Mesothelial cell of epicardium (in vitro differentiated cells): ENCODE data around the gene KLHL25. TPM values are rescaled to one million over a fixed set of nuclear protein-coding genes. Genes with fewer than 3 reads are reported as not detected.

ENCODE experiments used
- DNase-seq, 2 experiments: peaks; one replicate each; pipeline ENCODE4 v3.0.0; 2021; ENCODE audit warnings: low spot score in 2 of 2; ENCODE audit not compliant: unreplicated experiment in 2 of 2
- H3K27ac Mint-ChIP-seq: 2 replicates; pipeline ENCODE4 v1.8.0; 2021; ENCODE audit warnings: mixed read lengths
- H3K27me3 Mint-ChIP-seq: 2 replicates; pipeline ENCODE4 v1.8.0; 2021; ENCODE audit warnings: low read depth, mixed read lengths
- H3K36me3 Mint-ChIP-seq: 2 replicates; pipeline ENCODE4 v1.8.0; 2021; ENCODE audit warnings: mixed read lengths
- H3K4me1 Mint-ChIP-seq: 2 replicates; pipeline ENCODE4 v1.8.0; 2021; ENCODE audit warnings: mixed read lengths
- H3K4me3 Mint-ChIP-seq: 2 replicates; pipeline ENCODE4 v1.8.0; 2021; ENCODE audit warnings: mild to moderate bottlenecking, moderate library complexity, mixed read lengths
- H3K9me3 Mint-ChIP-seq: 2 replicates; pipeline ENCODE4 v1.8.0; 2021; ENCODE audit warnings: mixed read lengths
- total RNA-seq: library from RNA; stranded (reverse); gene quantifications from 3 replicates; pipeline ENCODE4 v1.2.1, GENCODE V29; 2021
- TF ChIP-seq, protein P1 (sequence below): fragments of 200-600 bp; sonication (generic); IDR thresholded peaks from one replicate; pipeline ENCODE4 v1.5.0; 2021; ENCODE audit warnings: antibody characterized with exemption; ENCODE audit not compliant: unreplicated experiment

Gene KLHL25
- total RNA-seq, 1 donor from 2014 or later, result 8.0 TPM

DNA sequence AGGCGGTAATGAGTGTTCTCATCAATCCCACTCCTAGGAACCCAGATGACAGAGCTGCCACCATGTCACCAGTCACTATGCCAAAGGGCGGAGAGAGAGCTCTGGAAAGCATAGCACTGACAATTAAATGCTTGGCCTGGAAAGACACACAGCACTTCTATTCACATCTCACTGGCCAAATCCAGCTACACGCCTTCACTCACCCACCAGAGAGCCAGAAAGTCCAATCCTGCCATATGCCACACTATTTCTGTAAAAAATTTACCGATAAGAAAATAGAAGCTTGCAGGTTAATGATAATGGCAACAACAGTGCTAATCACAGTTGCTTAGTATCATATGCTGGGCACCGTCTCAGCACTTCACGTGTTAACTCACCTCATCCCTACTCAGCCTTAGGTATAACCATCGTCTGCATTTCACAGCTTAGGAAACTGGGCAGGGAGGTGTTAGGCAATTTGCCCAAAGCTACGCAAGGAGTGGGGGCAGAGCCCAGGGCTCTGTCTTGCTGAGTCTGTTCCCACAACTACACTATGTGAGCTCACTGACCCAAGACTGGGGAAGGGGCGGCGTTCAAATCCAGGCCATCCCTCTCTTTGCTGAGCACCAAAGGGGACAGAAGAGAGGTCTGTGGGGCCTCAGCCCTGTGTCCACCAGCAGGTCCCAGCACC, 16.5 kb downstream of the KLHL25 start:
- Mint-ChIP-seq H3K36me3 (peaks cover 1% of the 10 kb centered on the region), H3K9me3 (no peaks in the 10 kb centered on the region), H3K4me3 (no peak overlapping the region), H3K27ac (no peak overlapping the region), H3K27me3 (no peaks in the 10 kb centered on the region), H3K4me1 (peaks cover 3% of the 10 kb centered on the region)
- DNase-seq, result no peak
- TF ChIP-seq, protein P1, sequence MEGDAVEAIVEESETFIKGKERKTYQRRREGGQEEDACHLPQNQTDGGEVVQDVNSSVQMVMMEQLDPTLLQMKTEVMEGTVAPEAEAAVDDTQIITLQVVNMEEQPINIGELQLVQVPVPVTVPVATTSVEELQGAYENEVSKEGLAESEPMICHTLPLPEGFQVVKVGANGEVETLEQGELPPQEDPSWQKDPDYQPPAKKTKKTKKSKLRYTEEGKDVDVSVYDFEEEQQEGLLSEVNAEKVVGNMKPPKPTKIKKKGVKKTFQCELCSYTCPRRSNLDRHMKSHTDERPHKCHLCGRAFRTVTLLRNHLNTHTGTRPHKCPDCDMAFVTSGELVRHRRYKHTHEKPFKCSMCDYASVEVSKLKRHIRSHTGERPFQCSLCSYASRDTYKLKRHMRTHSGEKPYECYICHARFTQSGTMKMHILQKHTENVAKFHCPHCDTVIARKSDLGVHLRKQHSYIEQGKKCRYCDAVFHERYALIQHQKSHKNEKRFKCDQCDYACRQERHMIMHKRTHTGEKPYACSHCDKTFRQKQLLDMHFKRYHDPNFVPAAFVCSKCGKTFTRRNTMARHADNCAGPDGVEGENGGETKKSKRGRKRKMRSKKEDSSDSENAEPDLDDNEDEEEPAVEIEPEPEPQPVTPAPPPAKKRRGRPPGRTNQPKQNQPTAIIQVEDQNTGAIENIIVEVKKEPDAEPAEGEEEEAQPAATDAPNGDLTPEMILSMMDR, result no peak

DNA sequence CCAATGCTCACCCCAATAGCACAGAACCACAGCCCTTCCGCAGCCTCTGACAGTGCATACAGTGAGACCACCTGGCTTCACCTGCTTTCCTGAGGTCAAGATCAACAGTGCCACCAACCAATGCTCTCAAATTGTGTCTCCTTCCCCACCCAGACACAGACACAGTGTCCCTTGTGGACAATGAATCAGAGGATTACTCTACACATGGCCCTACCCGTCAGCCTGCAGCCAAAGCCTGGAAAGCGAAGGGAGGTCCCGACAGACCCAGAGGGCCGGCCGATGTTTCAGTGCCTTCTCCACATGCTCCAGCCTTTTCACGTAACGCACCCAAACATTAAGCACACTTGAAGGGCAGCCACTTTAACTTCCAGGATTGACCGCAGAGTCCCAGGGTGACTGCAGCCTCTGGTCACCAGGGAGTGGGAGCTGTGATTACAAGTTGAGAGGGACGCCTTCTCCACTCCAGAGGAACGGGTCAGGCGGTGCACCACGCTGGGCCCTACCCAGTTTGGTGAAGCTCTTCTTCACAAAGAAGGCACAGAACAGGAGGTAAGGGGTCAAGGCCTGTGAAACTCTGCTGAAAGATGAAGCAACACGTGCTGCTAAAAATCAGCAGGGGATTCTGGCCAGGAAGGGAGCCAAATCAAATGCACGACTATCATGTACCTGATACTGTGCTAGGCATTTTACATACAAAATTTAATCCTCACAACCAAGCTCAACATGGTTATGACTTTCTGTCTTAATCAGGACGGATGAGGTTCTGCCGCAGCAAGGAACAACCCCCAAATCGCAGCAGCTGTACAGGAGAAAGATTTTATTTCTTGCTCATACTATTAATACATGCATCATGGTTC, 17.2 kb downstream of the KLHL25 start:
- H3K9me3 Mint-ChIP-seq, result no peaks in the 10 kb centered on the region
- no peak overlapping the region for H3K27ac Mint-ChIP-seq
- TF ChIP-seq, protein P1, result no peak
- no peak for DNase-seq
- H3K4me1 Mint-ChIP-seq, result peaks cover 3% of the 10 kb centered on the region
- H3K36me3 Mint-ChIP-seq, result peaks cover 1% of the 10 kb centered on the region
- no peak overlapping the region for H3K4me3 Mint-ChIP-seq
- no peaks in the 10 kb centered on the region for H3K27me3 Mint-ChIP-seq

DNA sequence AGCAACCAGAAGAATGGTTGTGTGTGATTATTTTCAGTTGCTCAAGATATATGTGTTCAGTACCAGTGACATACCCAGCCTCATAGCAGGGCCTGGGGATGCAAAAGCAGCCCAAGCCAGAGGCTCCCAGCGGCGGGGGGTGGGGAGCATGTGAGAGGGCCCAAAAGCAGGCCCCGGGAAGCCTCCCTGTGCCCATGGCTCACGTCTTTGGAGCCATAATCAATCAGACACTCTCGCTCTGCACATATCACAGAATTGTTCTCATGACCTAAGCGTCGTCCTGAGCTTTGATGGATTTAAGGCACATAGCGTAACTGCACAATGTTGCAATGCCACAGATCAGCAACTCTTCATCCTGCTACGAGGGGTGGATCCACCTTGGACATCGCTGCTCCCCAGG, 20.8 kb downstream of the KLHL25 start:
- no peak overlapping the region for H3K27ac Mint-ChIP-seq
- H3K4me3 Mint-ChIP-seq, result no peak overlapping the region
- DNase-seq, result no peak
- peaks cover 18% of the 10 kb centered on the region for H3K4me1 Mint-ChIP-seq
- H3K27me3 Mint-ChIP-seq, result no peaks in the 10 kb centered on the region
- no peaks in the 10 kb centered on the region for H3K9me3 Mint-ChIP-seq
- TF ChIP-seq, protein P1, result no peak
- peaks cover 9% of the 10 kb centered on the region for H3K36me3 Mint-ChIP-seq

DNA sequence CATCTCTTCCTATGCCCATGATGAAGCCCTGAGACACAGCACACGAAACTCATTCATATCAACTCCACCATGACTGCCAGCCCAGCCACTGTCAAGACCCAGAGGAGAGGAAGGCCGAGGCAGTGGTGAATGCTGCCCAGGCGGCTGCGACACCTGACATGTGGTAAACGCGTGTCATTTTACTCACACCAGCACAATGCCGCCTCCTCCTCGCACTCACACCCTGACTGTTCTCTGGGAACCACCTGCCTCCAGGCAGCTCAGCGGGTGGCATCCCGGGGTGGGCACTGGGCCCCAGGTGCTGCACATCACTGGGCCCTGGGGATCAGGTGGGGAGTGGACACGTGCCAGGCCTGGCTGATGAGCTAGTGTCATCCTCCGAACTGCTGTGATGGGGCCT, 21.5 kb downstream of the KLHL25 start:
- Mint-ChIP-seq H3K27ac (no peak overlapping the region), H3K4me1 (peaks cover 18% of the 10 kb centered on the region), H3K9me3 (no peaks in the 10 kb centered on the region), H3K27me3 (no peaks in the 10 kb centered on the region), H3K4me3 (no peak overlapping the region), H3K36me3 (peaks cover 10% of the 10 kb centered on the region)
- no peak for DNase-seq
- TF ChIP-seq, protein P1, result no peak

DNA sequence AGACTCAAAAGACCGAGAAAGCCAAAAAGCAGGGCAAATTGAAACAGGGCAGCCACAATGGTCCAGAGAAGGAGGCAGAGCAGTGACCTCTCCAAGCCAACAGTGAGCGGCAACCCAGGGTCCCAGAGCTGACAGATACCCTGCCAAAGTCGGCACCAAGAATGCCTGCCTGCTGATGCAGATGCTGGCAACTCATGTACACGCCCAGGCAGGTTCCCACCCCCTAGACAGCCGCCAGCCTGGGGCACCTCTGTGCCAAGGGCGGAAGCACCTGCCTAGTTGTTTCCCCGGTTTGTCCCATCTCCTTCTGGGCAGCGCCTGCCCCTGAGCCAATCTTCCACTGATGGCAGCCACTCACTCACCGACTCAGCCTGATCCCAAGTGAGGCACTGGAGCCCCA, 22.1 kb downstream of the KLHL25 start:
- H3K36me3 Mint-ChIP-seq, result peaks cover 13% of the 10 kb centered on the region
- H3K9me3 Mint-ChIP-seq, result no peaks in the 10 kb centered on the region
- DNase-seq, result no peak
- TF ChIP-seq, protein P1, result no peak
- no peaks in the 10 kb centered on the region for H3K27me3 Mint-ChIP-seq
- no peak overlapping the region for H3K4me3 Mint-ChIP-seq
- H3K4me1 Mint-ChIP-seq, result peaks cover 18% of the 10 kb centered on the region
- H3K27ac Mint-ChIP-seq, result no peak overlapping the region
